ENCODE data around the gene ELF1.
A peak's percentile ranks its signal among the peaks of the same experiment; 100 is the strongest.
"Not testable (repeated sequence)": the region's sequence is repeated elsewhere in the genome, so short reads cannot be mapped to it uniquely, and the experiment has no call there.

Gene ELF1

DNA sequence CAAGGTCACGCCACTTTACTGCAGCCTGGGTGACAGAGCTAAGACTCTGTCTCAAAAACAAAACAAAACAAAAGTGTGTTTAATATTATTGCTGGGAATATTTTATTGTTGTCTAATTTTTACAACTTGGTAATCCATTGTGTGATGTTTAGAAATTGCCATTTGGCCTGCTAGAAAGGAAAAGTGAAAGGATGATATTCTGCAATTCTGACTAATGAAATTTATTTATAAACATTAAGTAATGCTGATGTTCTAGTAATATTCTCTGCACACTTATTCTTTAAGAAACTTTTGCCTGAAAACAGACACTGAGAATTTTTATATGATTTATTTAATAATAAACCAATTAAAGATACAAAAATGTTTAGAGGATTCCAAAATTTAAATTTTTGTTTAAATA lies 87.4 kb downstream of the ELF1 start:
- FAIRE-seq = no peak
- no peak for DNase-seq (ENCODE audit: insufficient read length, low spot score)
- TF ChIP-seq PAX5 (IDR thresholded peaks at IDR 0.05; ENCODE audit: insufficient read depth, low read length, severe bottlenecking) (no peak), POU2F2 (IDR thresholded peaks at IDR 0.05; ENCODE audit: low read depth, low read length) (no peak), TAF1 (IDR thresholded peaks at IDR 0.05; ENCODE audit: low read depth, low read length) (no peak), POLR2A (IDR thresholded peaks at IDR 0.05; ENCODE audit: low read depth, low read length) (no peak), SPI1 (IDR thresholded peaks at IDR 0.05; ENCODE audit: low read depth, low read length) (no peak), POLR2AphosphoS5 (IDR thresholded peaks at IDR 0.05; ENCODE audit: low read depth, low read length) (no peak)

DNA sequence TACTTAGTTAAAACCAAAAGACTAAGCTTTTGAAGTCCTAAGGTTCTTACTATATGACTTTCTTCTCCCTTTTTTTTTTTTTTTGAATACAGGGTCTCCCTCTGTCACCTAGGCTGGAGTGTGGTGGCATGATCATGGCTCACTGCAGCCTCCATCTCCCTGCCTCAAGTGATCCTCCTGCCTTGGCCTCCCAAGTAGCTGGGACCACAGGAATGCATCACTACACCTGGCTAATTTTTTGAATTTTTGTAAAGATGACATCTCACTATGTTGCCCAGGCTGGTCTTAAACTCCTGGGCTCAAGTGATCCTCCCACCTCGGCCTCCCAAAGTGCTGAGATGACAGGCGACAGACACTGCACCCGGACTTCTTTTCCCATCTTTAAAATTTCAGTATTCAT lies 89.2 kb downstream of the ELF1 start:
- not testable (repeated sequence) for FAIRE-seq

GRCh38 chr13:40928980-40929379 lies 90.1 kb downstream of the ELF1 start:
- TF ChIP-seq PAX5 (IDR thresholded peaks at IDR 0.05; ENCODE audit: insufficient read depth, low read length, severe bottlenecking) (no peak), POU2F2 (IDR thresholded peaks at IDR 0.05; ENCODE audit: low read depth, low read length) (no peak), POLR2AphosphoS5 (IDR thresholded peaks at IDR 0.05; ENCODE audit: low read depth, low read length) (no peak)

More for the DNA sequence above, 89.2 kb downstream of the ELF1 start:
- DNase-seq (ENCODE audit: insufficient read length, low spot score) = not testable (repeated sequence)

DNA sequence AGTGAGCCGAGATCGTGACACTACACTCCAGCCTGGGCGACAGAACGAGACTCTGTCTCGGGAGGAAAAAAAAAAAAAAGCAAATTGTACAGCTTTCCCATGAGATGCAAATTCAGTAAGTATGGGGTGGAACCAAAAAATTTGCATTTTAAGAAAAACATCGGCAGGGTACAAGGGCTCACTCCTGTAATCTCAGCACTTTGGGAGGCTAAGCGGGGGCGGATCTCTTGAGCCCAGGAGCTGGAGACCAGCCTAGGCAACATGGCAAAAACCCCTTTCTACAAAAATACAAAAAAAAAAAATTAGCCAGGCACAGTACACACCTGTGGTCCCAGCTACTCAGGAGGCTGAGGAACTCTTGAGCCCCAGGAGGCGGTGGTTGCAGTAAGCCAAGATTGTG lies 91.2 kb downstream of the ELF1 start:
- TF ChIP-seq POLR2A (IDR thresholded peaks at IDR 0.05; ENCODE audit: low read depth, low read length) = no peak
- TF ChIP-seq POU2F2 (IDR thresholded peaks at IDR 0.05; ENCODE audit: low read depth, low read length) = 0 out of 2 replicates have a peak, but pooled peaks have one; percentile 23
- DNase-seq (ENCODE audit: insufficient read length, low spot score) (no peak), FAIRE-seq (no peak)

More at GRCh38 chr13:40928980-40929379, 90.1 kb downstream of the ELF1 start:
- DNase-seq (ENCODE audit: insufficient read length, low spot score) = no peak
- FAIRE-seq = no peak

GRCh38 chr13:40923867-40924266 lies 95.2 kb downstream of the ELF1 start:
- FAIRE-seq = no peak

DNA sequence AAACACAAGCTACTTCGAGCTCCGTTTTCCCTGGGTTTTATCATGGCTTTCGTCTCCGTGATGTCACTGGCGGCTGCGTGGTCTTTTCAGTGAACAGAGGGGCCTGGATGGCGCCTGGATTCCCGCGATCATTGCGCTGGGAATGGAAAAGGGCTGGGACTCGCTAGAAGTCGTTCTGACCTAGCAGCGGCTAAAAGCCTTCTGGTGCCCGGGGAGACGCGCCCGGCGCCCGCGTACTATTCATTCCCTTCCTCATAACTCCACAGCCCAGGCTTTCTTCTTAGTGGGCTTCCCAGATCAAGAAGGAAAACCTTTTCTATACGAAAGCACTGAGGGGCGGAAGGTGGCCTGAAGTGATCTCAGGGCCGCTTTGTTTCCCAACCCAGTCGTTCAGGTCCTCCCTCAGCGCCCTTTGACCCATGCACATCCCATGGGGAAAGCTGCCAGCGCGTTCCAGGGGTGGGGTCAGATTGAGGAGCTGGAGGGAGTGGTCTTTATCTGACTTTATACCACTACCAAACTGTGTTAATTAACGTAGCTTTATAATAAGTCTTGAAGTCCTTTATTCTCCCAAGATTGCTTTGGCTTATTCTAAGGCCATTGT lies 96.6 kb downstream of the ELF1 start:
- no peak for DNase-seq (ENCODE audit: insufficient read length, low spot score)
- no peak for FAIRE-seq
- TF ChIP-seq TAF1 (IDR thresholded peaks at IDR 0.05; ENCODE audit: low read depth, low read length) = no peak
- no peak for TF ChIP-seq POLR2AphosphoS5 (IDR thresholded peaks at IDR 0.05; ENCODE audit: low read depth, low read length)
- TF ChIP-seq SPI1 (IDR thresholded peaks at IDR 0.05; ENCODE audit: low read depth, low read length) = no peak
- TF ChIP-seq PAX5 (IDR thresholded peaks at IDR 0.05; ENCODE audit: insufficient read depth, low read length, severe bottlenecking) = no peak
- no peak for TF ChIP-seq POU2F2 (IDR thresholded peaks at IDR 0.05; ENCODE audit: low read depth, low read length)
- TF ChIP-seq POLR2A (IDR thresholded peaks at IDR 0.05; ENCODE audit: low read depth, low read length) = no peak

More at GRCh38 chr13:40923867-40924266, 95.2 kb downstream of the ELF1 start:
- TF ChIP-seq POU2F2 (IDR thresholded peaks at IDR 0.05; ENCODE audit: low read depth, low read length) (no peak), POLR2AphosphoS5 (IDR thresholded peaks at IDR 0.05; ENCODE audit: low read depth, low read length) (no peak), SPI1 (IDR thresholded peaks at IDR 0.05; ENCODE audit: low read depth, low read length) (no peak), PAX5 (IDR thresholded peaks at IDR 0.05; ENCODE audit: insufficient read depth, low read length, severe bottlenecking) (no peak)
- DNase-seq (ENCODE audit: insufficient read length, low spot score) = no peak

- DNase-seq (ENCODE audit: insufficient read length, low spot score) (no peak), FAIRE-seq (peak; percentile 26)
- TF ChIP-seq SPI1 (IDR thresholded peaks at IDR 0.05; ENCODE audit: low read depth, low read length) = no peak
- no peak for TF ChIP-seq POLR2A (IDR thresholded peaks at IDR 0.05; ENCODE audit: low read depth, low read length)
- TF ChIP-seq TAF1 (IDR thresholded peaks at IDR 0.05; ENCODE audit: low read depth, low read length) = no peak
- no peak for TF ChIP-seq PAX5 (IDR thresholded peaks at IDR 0.05; ENCODE audit: insufficient read depth, low read length, severe bottlenecking)
- no peak for TF ChIP-seq POU2F2 (IDR thresholded peaks at IDR 0.05; ENCODE audit: low read depth, low read length)
- no peak for TF ChIP-seq POLR2AphosphoS5 (IDR thresholded peaks at IDR 0.05; ENCODE audit: low read depth, low read length)
These were observed 98.3 kb downstream of the ELF1 start for GRCh38 chr13:40920826-40921225.

- not testable (repeated sequence) for FAIRE-seq; DNase-seq (ENCODE audit: insufficient read length, low spot score)
These were observed 99.2 kb downstream of the ELF1 start for GRCh38 chr13:40919901-40920300.

DNA sequence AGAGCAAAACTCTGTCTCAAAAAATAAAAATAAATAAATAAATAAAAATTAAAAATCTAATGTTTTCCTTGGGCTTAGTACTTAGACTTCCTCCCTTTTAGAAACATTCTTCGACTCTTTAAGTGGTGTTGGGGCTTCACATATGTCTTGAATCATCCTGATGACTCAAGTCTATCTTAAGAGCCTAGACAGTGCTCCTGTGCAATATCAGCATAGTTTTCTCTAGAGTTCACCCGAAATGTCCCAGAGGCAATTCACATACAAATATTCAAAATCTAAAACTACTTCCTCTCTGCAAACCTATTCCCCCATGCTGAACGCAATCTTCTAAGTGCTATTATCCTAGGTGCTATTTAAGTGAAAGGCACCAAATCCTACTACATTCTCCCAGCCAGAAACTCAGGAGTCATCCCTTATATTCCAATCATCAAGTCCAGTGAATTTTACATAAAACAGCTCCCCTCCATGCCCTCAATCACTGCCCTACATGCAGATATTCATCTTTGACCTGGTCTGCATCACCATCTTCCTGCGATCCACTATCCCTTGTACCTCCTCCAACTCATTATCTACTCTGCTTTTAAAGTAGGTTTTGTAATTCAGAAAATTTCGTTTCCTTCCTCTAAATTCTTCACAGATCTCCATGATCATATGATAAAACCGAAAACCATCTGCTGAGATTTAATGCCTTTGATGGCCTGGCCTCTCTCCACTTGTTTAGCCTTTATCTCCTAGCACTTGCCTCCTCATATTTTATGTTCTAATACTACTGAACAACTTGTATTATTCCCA lies 102.7 kb downstream of the ELF1 start:
- DNase-seq (ENCODE audit: insufficient read length, low spot score) (no peak), FAIRE-seq (no peak)
- TF ChIP-seq SPI1 (IDR thresholded peaks at IDR 0.05; ENCODE audit: low read depth, low read length) (no peak), TAF1 (IDR thresholded peaks at IDR 0.05; ENCODE audit: low read depth, low read length) (no peak)

DNA sequence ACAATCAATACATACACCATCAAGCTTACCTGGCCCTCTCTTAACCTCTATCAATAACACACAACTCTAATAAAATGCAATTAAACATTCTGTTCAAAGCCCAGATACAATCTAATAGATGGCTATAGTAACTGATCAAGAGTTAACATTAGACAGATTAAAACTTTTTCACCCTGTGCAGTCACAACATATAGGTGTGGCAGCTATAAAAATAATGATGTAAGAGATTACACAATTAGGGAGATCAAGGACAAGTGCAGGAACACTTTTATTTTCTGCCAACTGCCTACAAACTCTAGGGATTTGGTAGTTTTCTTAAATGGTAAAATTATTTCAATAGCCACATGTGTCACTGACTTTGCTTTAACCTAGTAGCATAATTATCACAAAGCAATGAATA lies 104.3 kb downstream of the ELF1 start:
- FAIRE-seq; DNase-seq (ENCODE audit: insufficient read length, low spot score): not testable (repeated sequence)

DNA sequence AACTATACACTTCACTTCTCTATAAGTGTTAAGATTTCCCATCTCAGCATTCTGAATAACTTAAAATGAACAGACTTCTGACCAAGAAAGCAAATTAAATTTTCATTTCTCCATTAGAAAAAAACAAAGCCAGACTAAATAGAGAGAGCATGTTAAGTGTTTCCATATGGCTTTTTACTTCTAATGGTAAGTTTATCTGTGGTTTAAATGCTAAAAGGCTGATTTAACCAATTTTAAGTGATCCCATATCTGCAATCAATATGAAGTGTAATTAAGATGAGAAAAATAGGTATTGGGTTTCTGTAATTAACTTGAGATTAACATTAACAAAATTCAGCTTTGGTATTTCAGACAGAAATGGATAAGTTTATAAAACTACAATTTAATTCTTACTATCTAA lies 107.8 kb downstream of the ELF1 start:
- DNase-seq (ENCODE audit: insufficient read length, low spot score) (no peak), FAIRE-seq (no peak)
- TF ChIP-seq POLR2AphosphoS5 (IDR thresholded peaks at IDR 0.05; ENCODE audit: low read depth, low read length) (no peak), POLR2A (IDR thresholded peaks at IDR 0.05; ENCODE audit: low read depth, low read length) (no peak), PAX5 (IDR thresholded peaks at IDR 0.05; ENCODE audit: insufficient read depth, low read length, severe bottlenecking) (no peak), SPI1 (IDR thresholded peaks at IDR 0.05; ENCODE audit: low read depth, low read length) (no peak), TAF1 (IDR thresholded peaks at IDR 0.05; ENCODE audit: low read depth, low read length) (no peak), POU2F2 (IDR thresholded peaks at IDR 0.05; ENCODE audit: low read depth, low read length) (no peak)
